K562 (cell line): ENCODE data around the gene PACSIN3. TPM values are rescaled to one million over a fixed set of nuclear protein-coding genes. Genes with fewer than 3 reads are reported as not detected.

Experiments used
- DLX4 ChIP-seq: fragments of 250-450 bp; sonication (Bioruptor Pico); IDR thresholded peaks from 2 replicates; pipeline ENCODE4 v1.6.1; 2021; ENCODE audit warnings: mild to moderate bottlenecking
- GABPB2 ChIP-seq: fragments of 250-450 bp; sonication (Bioruptor Pico); conservative IDR thresholded peaks from 2 replicates; pipeline ENCODE4 v1.5.1; 2021; ENCODE audit warnings: mild to moderate bottlenecking
- HBP1 ChIP-seq: fragments of 450-650 bp; formaldehyde crosslinking; IDR thresholded peaks from 2 replicates; pipeline ENCODE4 v1.4.0; 2022; ENCODE audit warnings: missing genetic modification characterization
- HCFC1 ChIP-seq: IDR thresholded peaks from 2 replicates; pipeline ENCODE4 v1.6.1; 2012; ENCODE audit warnings: low read depth, low read length, improper control_type of control experiment
- L3MBTL2 ChIP-seq: fragments of 450-650 bp; IDR thresholded peaks from 2 replicates; pipeline ENCODE4 v1.6.1; 2016; ENCODE audit warnings: mild to moderate bottlenecking, moderate library complexity
- MBD1 ChIP-seq: fragments of 250-450 bp; sonication (Bioruptor Pico); IDR thresholded peaks from 2 replicates; pipeline ENCODE4 v1.8.0; 2022; ENCODE audit warnings: inconsistent platforms
- PML ChIP-seq: IDR thresholded peaks from 2 replicates; pipeline ENCODE4 v1.6.1; 2012; ENCODE audit warnings: low read length, inconsistent platforms
- PRDM10 ChIP-seq: fragments of 450-650 bp; IDR thresholded peaks from 2 replicates; pipeline ENCODE4 v1.6.1; 2018; ENCODE audit not compliant: partially characterized antibody
- RBM15 ChIP-seq: fragments of 200-400 bp; formaldehyde crosslinking; IDR thresholded peaks from 2 replicates; pipeline ENCODE4 v1.6.1; 2018; ENCODE audit warnings: mild to moderate bottlenecking, low read length, moderate library complexity; ENCODE audit not compliant: insufficient read depth
- USF1 ChIP-seq: sonication (generic); formaldehyde crosslinking; IDR thresholded peaks from 2 replicates; pipeline ENCODE4 v1.9.0; 2022; ENCODE audit warnings: mild to moderate bottlenecking, missing genetic modification reagents
- USF2 ChIP-seq: sonication (generic); formaldehyde crosslinking; IDR thresholded peaks from 2 replicates; pipeline ENCODE4 v1.5.0; 2020; ENCODE audit warnings: missing genetic modification reagents
- XRCC5 ChIP-seq: fragments of 200-400 bp; formaldehyde crosslinking; IDR thresholded peaks from 2 replicates; pipeline ENCODE4 v1.6.1; 2017; ENCODE audit warnings: low read depth, mild to moderate bottlenecking, low read length
- ZNF134 ChIP-seq: fragments of 250-450 bp; sonication (Bioruptor Pico); conservative IDR thresholded peaks from 2 replicates; pipeline ENCODE4 v1.4.0; 2020
- polyA plus RNA-seq, 8 experiments: library from polyadenylated mRNA; depleted of rRNA in 4 of 8; stranded (reverse) in 5 of 8; unstranded in 3 of 8; fragments of >200 nt; fragmentation: Nextera tagmentation in 2 of 8; fragmentation: Illumina TruSeq in 1 of 8; extraction: Ambion mirVana in 2 of 8; extraction: Trizol in 1 of 8; gene quantifications; 2 replicates each; pipeline versions ENCODE4 v1.2.1 to v1.2.3, GENCODE V29; 2011 to 2014; ENCODE audit warnings: inconsistent platforms in 1 of 8, missing spikeins in 1 of 8
- total RNA-seq, 7 experiments: library from RNA; depleted of rRNA in 6 of 7; stranded (reverse); fragments of >200 nt in 6 of 7; fragmentation: Illumina TruSeq in 2 of 7; extraction: Trizol in 2 of 7; gene quantifications; 2 replicates each; pipeline versions ENCODE4 v1.2.1 to v1.2.3, GENCODE V29; 2011 to 2021; ENCODE audit warnings: low replicate concordance in 1 of 7

Gene PACSIN3
- total and polyA plus RNA-seq, 9 of the 15 experiments (the other 6 are each of a cell fraction or from before 2014, with no cell fraction given): 0.13 to 18.1 (median 7.1) TPM

- no peak for TF ChIP-seq MBD1 (CRISPR knock-in tag)
- TF ChIP-seq GABPB2 (CRISPR knock-in tag): no peak
- peak; percentile 72 for TF ChIP-seq USF1 (CRISPR knock-in tag)
- TF ChIP-seq XRCC5: no peak
- TF ChIP-seq RBM15: no peak
- no peak for TF ChIP-seq HBP1 (CRISPR knock-in tag)
- TF ChIP-seq USF2 (CRISPR knock-in tag): peak; percentile 57
- no peak for TF ChIP-seq HCFC1
- peak; percentile 72 for TF ChIP-seq PRDM10
- TF ChIP-seq DLX4: no peak
- TF ChIP-seq ZNF134 (CRISPR knock-in tag): no peak
- TF ChIP-seq L3MBTL2: no peak
- TF ChIP-seq PML: no peak
- TF ChIP-seq, all 486 proteins: peak for 5
Observed at GRCh38 chr11:47189100-47189834, 3.0 kb upstream of the PACSIN3 start (continued).
